HG02852 (cell line): Measurements from ENCODE around the gene CAMKMT.
"Not testable (repeated sequence)": the region's sequence is repeated elsewhere in the genome, so short reads cannot be mapped to it uniquely, and the experiment has no call there.

Source experiments
- ATAC-seq: cut with Tn5 transposase; IDR thresholded peaks from one replicate; pipeline ENCODE4 v1.9.1; 2021; ENCODE audit warnings: mild to moderate bottlenecking, moderate library complexity; ENCODE audit not compliant: unreplicated experiment

CAMKMT gene

GRCh38 chr2:44495035-44495434 is 133.3 kb downstream of the CAMKMT start:
- ATAC-seq, result no peak

GRCh38 chr2:44495544-44495943 is 133.8 kb downstream of the CAMKMT start:
- no peak for ATAC-seq

GRCh38 chr2:44496130-44496529 is 134.4 kb downstream of the CAMKMT start:
- no peak for ATAC-seq

DNA sequence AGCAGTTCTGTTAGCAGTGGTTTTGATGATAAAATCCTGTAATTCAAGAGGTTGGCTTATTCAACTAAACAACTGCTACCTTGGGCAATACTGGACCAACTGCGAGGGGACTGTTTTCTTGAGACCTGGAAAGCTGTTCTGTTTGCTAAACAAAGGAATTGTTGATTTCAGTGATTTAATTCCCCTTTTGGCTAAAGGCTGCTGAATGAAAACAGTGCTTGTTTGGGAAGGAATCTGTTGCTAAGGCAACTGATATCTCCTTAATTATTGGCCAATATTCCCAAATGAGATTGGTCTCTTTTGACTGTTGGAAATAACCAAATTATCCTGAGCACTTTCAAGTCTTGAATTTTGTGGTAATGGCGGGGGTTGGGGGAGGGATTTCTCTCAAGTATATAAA is 136.8 kb downstream of the CAMKMT start:
- ATAC-seq, result no peak

GRCh38 chr2:44505664-44506063 is 143.9 kb downstream of the CAMKMT start:
- not testable (repeated sequence) for ATAC-seq

DNA sequence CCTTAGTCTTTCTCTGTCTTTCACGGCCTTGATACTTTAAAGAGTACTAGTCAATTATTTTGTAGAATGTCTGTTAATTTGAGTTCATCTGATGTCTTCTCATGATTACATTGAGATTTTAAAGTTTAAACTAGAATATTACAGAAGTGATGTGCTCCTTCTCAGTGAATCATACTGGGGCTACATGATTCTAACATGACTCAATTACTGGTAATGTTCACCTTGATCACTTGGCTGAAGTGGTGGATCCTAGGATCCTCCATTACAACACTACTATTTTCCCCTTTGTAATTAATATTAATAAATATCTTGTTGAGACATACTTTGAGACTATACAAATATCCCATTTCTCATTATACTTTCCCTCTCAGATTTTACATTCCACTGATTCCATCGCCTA is 148.5 kb downstream of the CAMKMT start:
- no peak for ATAC-seq

DNA sequence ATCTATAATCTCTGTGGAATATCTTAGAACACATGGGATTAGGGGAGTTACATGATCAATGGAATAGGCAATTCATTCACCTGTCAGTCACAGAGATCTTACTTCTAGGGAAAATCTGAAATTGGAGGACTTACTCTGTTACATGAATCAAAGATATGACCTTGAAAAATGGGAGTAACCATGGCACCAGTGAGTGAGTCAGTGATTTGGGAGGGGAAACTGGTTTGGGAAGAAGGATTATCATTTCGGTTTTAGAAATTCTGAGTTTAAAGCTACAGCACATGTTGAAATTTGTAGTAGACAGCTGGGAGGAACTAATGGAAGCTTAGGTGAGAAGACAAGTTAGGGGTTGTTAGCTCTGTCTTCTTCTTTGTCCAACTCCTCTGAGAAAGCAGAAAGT is 153.7 kb downstream of the CAMKMT start:
- ATAC-seq, result no peak

DNA sequence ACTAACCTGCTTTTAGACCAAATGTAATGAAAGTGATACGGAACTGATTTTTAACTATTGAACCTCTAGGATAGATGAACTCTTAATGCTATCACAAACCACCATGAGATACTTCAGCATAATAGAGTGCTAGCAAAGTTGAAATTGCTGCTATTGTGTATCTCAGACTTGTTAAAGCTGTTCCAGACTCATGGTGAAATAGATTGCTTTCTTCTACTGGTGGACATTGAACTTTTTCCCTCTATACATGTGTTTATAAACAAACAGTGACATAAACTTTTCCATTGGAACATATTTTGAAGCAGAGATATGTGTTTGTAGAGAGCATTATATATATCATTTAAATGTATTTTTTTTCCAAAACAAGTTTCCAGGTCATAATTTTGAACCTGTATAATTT is 157.3 kb downstream of the CAMKMT start:
- no peak for ATAC-seq

DNA sequence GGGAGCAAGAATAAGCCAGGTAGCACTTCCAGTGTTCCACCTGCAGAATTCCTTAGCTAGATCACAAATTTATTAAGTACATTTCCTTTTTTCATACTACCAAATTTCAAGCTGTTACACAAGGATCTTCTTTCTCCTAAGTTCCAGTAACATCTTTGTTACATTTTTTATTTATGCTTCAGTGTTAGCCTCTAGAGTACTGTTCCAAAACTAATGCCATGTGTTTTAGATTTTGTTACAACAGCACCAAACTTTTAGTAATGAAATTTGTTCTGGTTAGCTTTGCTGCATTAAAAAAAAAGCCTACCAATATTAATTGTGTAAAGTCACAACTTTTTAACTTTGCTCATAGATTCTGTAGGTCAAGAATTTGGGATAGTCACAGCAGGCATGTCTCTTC is 161.1 kb downstream of the CAMKMT start:
- ATAC-seq, result no peak

DNA sequence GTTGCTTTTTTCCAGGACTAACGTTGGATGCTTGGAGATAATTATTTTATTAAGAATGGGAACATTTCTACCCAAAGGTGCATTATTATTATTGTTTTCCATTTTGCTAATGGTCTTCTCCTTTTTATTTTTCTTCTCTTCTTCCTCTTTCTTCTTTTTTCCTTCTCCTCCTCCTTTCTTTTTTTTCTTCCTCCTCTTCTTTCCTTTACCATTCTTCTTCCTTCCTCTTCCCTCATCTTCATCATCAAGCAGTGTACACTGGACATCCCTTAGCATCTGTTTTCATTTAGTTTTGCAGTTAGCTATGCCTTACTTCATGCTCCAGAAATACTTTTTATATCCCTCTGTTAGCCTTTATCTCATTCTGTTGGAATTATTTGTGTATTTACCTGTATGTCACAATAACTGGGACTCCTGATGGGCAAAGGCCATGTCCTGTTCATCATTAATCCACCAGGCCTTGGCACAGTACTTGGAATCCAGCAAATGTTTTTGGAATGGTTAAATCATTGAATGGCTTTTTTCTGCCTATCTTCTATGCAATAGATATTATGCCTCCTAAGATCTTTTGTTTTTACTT is 162.7 kb downstream of the CAMKMT start:
- ATAC-seq, result no peak

- ATAC-seq, result no peak
Observed at GRCh38 chr2:44526352-44526751, 164.6 kb downstream of the CAMKMT start.

DNA sequence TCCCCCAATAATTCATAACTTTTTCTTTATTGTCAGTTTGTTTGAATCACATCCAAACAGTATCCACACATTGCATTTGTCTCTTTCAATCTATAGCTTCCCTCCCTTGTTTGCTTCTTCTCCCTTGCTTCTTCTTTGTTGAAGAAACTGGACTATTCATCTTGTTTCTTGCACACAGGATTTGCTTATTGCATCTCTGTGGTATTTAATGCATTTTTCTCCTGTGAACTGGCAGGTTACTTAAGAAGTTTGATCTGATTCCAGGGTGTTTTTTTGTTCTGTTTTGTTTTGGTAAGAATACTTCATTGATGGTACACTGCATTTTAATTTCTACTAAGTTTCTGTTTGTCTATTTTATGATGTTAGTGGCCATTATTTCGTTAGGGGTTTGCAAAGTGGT is 166.8 kb downstream of the CAMKMT start:
- ATAC-seq, result no peak

DNA sequence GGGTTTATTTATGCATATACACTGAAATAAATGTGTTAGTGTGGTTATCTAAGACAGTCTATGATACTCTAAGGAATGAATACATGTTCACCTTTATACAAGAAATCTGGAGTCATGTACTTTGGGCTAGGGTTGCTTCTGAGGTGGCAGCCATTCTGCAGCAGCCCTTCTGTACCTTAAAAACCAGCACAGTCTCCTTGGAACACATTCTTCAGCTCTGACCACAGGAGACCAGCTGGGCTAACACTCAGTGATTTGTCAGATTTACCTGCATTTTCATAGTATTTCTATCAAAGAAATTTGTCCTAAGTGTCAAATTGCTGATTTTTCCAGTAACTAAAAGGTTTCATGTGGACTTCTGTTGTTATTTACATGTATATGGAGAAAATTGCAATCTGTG is 167.7 kb downstream of the CAMKMT start:
- no peak for ATAC-seq

- ATAC-seq, result no peak
Observed at GRCh38 chr2:44531289-44531688, 169.5 kb downstream of the CAMKMT start.

DNA sequence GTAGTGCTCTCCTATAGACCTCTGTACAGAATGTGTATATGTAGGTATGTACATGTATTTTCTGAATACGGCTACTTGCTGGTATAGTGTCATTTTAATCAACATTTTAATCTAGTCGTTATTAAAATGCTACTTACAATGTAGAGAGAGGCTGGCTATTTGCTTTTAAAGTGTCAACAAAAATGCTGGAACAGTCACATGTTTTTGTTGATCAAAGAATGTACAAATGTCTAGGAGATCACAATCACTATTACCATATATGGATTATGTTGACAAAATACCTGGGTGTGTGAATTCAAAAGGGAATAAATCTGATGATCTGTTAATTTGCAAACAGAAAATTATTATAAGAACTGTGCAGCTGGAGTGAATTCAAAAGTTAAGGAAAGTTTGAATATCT is 170.3 kb downstream of the CAMKMT start:
- ATAC-seq, result no peak

DNA sequence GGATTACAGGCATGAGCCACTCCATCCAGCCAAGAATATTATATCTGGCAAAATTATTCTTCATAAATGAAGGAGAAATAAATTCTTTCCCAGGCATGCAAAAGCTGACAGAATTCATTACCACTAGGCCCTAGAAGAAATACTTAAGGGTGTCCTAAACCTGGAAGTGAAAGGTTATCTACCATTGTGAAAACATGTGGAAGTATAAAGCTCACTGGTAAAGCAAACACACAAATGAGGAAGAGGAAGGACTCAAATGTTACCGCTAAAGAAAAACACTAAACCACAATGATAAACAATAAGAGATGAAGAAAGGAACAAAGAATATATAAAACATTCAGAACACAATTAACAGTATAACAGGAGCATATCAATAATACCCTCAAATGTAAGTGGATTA is 171.8 kb downstream of the CAMKMT start:
- ATAC-seq, result no peak

DNA sequence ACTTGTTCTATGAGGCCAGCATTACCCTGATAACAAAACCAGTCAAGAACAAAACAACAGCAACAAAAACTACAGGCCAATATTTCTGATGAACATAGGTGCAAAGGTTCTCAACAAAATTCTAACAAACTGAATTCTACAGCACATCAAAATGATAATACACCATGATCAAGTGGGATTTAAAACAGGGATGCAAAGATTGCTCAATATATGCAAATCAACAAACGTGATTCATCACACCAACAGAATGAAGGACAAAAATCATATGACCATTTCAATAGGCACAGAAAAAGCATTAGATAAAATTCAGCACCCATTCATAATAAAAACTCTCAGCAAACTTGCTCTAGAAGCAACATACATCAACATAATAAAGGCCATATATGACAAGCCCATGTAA is 173.6 kb downstream of the CAMKMT start:
- ATAC-seq, result no peak

GRCh38 chr2:44537264-44537663 is 175.5 kb downstream of the CAMKMT start:
- ATAC-seq, result no peak

GRCh38 chr2:44542520-44542919 is 180.8 kb downstream of the CAMKMT start:
- ATAC-seq, result no peak

DNA sequence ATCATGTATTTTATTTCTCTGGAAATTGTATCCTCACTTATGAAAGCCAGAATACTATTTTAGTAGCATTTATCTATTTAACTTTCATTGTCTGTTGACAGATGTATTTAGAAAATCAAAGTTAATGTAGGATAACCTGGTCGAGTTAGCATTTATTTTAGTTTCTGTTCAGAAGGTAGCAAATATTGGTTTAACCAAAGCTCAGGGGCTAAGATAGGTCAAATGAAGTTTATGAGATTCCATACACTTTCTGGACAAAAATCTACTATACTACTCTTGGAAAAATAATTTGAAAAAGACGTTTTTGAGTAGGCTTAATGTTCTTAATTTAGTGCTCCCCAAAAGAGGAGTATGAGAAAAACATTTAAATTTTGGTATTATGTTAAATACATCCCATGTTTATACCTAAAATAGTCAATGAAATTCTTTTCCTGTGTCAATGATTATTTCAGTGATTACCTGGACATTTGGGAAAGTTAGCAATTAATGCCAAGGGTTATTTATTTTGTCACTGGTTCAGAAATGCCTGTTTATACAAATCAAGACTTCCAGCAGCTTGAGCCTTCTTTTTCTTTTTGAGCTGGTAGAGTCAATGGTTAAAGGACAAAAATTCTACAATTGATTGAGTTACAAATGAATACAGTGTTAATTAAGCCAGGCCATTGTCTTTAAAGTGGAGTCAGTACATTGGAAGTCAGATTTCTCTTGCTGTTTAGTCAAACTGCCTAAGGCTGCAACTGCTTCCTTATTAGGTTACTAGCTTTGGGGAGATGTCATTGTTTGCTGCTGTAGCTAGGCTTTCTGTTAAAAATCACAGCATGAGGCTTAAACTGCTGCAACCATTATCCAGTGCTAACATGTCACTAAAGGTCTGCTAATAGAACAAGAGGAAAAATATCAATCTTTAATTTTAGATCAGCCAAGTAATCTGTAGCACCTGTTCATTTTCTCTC is 182.3 kb downstream of the CAMKMT start:
- no peak for ATAC-seq

GRCh38 chr2:44545005-44545404 is 183.3 kb downstream of the CAMKMT start:
- no peak for ATAC-seq

DNA sequence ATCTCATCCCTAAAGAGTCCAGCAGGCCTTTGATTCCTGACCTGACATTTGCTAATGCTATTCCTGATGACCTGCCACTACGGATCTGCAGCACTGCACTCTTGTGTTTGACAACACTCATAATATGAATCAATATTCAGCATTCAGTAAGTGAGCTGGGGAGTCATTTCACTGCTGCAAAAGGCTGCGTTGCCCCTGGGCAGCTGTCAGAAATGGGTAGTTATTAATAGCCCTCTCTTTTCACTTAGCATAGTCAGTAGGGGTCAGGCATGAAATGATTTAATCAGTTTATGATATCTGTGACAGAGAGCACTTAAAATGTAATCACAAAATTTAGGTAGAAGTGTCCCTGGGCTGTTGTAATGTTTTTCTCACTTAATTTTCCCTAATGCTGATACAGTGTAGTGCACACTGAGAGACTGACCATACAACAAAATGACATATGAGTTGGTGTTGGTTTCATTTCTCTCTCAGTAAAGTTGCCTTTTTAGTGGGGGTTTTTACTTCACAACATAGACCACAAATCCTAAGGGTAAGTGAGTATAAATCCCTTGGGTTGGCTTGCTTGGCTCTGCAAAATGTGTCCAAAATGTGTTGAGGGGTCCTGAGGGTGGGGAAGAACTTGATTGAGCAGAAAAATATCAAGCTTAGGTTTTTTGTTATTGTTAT is 184.8 kb downstream of the CAMKMT start:
- ATAC-seq, result no peak
